Trophoblast cell (in vitro differentiated cells and primary cell): ENCODE data around the gene APH1A.
A peak's percentile ranks its signal among the peaks of the same experiment; 100 is the strongest.

Experiments
- DNase-seq, 2 donors: peaks; one replicate each; pipeline ENCODE4 v3.0.0-alpha.2; 2016
- H2AFZ ChIP-seq: 2 replicates; pipeline ENCODE4 v1.6.1; 2013; ENCODE audit warnings: low read length, moderate library complexity, mild to moderate bottlenecking; ENCODE audit not compliant: insufficient read depth, poor library complexity
- H2AK5ac ChIP-seq: 2 replicates; pipeline ENCODE4 v1.6.1; 2013; ENCODE audit warnings: mild to moderate bottlenecking, low read length
- H2BK120ac ChIP-seq: 2 replicates; pipeline ENCODE4 v1.6.1; 2013; ENCODE audit warnings: low read length, mild to moderate bottlenecking, moderate library complexity; ENCODE audit not compliant: insufficient read depth, poor library complexity
- H2BK12ac ChIP-seq: 2 replicates; pipeline ENCODE4 v1.6.1; 2013; ENCODE audit warnings: mild to moderate bottlenecking, low read length, moderate library complexity
- H2BK5ac ChIP-seq: 2 replicates; pipeline ENCODE4 v1.6.1; 2013; ENCODE audit warnings: low read length, low read depth, moderate library complexity, mild to moderate bottlenecking; ENCODE audit not compliant: poor library complexity
- H3K14ac ChIP-seq: 2 replicates; pipeline ENCODE4 v1.6.1; 2013; ENCODE audit warnings: mild to moderate bottlenecking, low read length
- H3K18ac ChIP-seq: 2 replicates; pipeline ENCODE4 v1.6.1; 2013; ENCODE audit warnings: mild to moderate bottlenecking, low read length
- H3K23ac ChIP-seq: 2 replicates; pipeline ENCODE4 v1.6.1; 2013; ENCODE audit warnings: low read length
- H3K27ac ChIP-seq: 2 replicates; pipeline ENCODE4 v1.5.1; 2013; ENCODE audit warnings: low read depth, mild to moderate bottlenecking, inconsistent platforms, low read length, moderate library complexity
- H3K27me3 ChIP-seq: 2 replicates; pipeline ENCODE4 v1.6.1; 2013; ENCODE audit warnings: inconsistent platforms, mild to moderate bottlenecking, low read length, moderate library complexity; ENCODE audit not compliant: insufficient read depth
- H3K36me3 ChIP-seq, 2 experiments: 1 replicate in 1 of 2; 2 replicates in 1 of 2; pipeline ENCODE4 v1.6.1; 2013; ENCODE audit warnings: low read length in 2 of 2, mild to moderate bottlenecking in 2 of 2, moderate library complexity in 1 of 2; ENCODE audit not compliant: insufficient read depth in 2 of 2, control insufficient read depth in 1 of 2
- H3K4ac ChIP-seq: 2 replicates; pipeline ENCODE4 v1.6.1; 2013; ENCODE audit warnings: low read depth, mild to moderate bottlenecking, low read length, moderate library complexity
- H3K4me1 ChIP-seq, 2 experiments: 1 replicate in 1 of 2; 2 replicates in 1 of 2; pipeline ENCODE4 v1.6.1; 2013; ENCODE audit warnings: low read length in 2 of 2, mild to moderate bottlenecking in 2 of 2, moderate library complexity in 1 of 2; ENCODE audit not compliant: insufficient read depth in 2 of 2, control insufficient read depth in 1 of 2
- H3K4me2 ChIP-seq: 2 replicates; pipeline ENCODE4 v1.6.1; 2013; ENCODE audit warnings: inconsistent platforms, mild to moderate bottlenecking, low read length, moderate library complexity
- H3K4me3 ChIP-seq: 2 replicates; pipeline ENCODE4 v1.5.1; 2013; ENCODE audit warnings: mild to moderate bottlenecking, low read depth, low read length, inconsistent platforms
- H3K79me1 ChIP-seq: one replicate; pipeline ENCODE4 v1.6.1; 2013; ENCODE audit warnings: low read length
- H3K79me2 ChIP-seq: 2 replicates; pipeline ENCODE4 v1.6.1; 2013; ENCODE audit warnings: low read length, mild to moderate bottlenecking; ENCODE audit not compliant: control insufficient read depth, insufficient read depth, poor library complexity
- H3K9ac ChIP-seq: 2 replicates; pipeline ENCODE4 v1.6.1; 2013; ENCODE audit warnings: mild to moderate bottlenecking, low read length
- H3K9me3 ChIP-seq: 2 replicates; pipeline ENCODE4 v1.6.1; 2013; ENCODE audit warnings: low read depth, mild to moderate bottlenecking, control low read depth, inconsistent platforms, low read length; ENCODE audit not compliant: insufficient read depth
- H4K12ac ChIP-seq: 2 replicates; pipeline ENCODE4 v1.6.1; 2013; ENCODE audit warnings: low read depth, mild to moderate bottlenecking, low read length, moderate library complexity
- H4K8ac ChIP-seq: 2 replicates; pipeline ENCODE4 v1.6.1; 2013; ENCODE audit warnings: low read depth, mild to moderate bottlenecking, low read length, moderate library complexity
- H4K91ac ChIP-seq: one replicate; pipeline ENCODE4 v1.6.1; 2013; ENCODE audit warnings: low read depth, mild to moderate bottlenecking, low read length, moderate library complexity
- WGBS: extraction: QIAGEN DNeasy Blood & Tissue Kit; methylation state at CpG from one replicate; pipeline ENCODE4 v1.1.7; 2013; ENCODE audit warnings: missing lambda C conversion rate; ENCODE audit not compliant: insufficient read length, insufficient coverage; ENCODE audit errors: extremely low coverage; 5-methylcytosine and 5-hydroxymethylcytosine counted together

APH1A gene

GRCh38 chr1:150268340-150268704 lies 494 bp downstream of the APH1A start:
- peak overlapping the region; percentile 65 for H2BK5ac ChIP-seq
- peak overlapping the region; percentile 36 for H2AK5ac ChIP-seq
- peak overlapping the region; percentile 92 for H4K8ac ChIP-seq
- peak overlapping the region; percentile 68 for H4K12ac ChIP-seq
- WGBS = no CpG with 5 or more reads among the region's 21 CpGs
- peaks cover 10% of the 10 kb centered on the region for H3K79me2 ChIP-seq
- peak overlapping the region; percentile 77 for H2AFZ ChIP-seq
- H3K23ac ChIP-seq = no peak overlapping the region
- H4K91ac ChIP-seq = peak overlapping the region; percentile 84
- H3K4me3 ChIP-seq = peak overlapping the region; percentile 95
- peaks cover 5 to 6% of the 10 kb centered on the region in 2 experiments for H3K4me1 ChIP-seq
- H3K18ac ChIP-seq = peak overlapping the region; percentile 86
- peak; percentile 18 to 45 for DNase-seq
- H3K4me2 ChIP-seq = peak overlapping the region; percentile 88
- H3K27me3 ChIP-seq = no peaks in the 10 kb centered on the region
- H3K9me3 ChIP-seq = no peaks in the 10 kb centered on the region
- H2BK120ac ChIP-seq = peak overlapping the region; percentile 62
- peak overlapping the region; percentile 97 for H3K9ac ChIP-seq
- peaks cover 5% of the 10 kb centered on the region for H3K79me1 ChIP-seq
- no peak overlapping the region for H2BK12ac ChIP-seq
- H3K27ac ChIP-seq = peak overlapping the region; percentile 51
- peaks cover 13 to 25% of the 10 kb centered on the region in 2 experiments for H3K36me3 ChIP-seq
- peak overlapping the region; percentile 87 for H3K14ac ChIP-seq
- H3K4ac ChIP-seq = peak overlapping the region; percentile 92

DNA sequence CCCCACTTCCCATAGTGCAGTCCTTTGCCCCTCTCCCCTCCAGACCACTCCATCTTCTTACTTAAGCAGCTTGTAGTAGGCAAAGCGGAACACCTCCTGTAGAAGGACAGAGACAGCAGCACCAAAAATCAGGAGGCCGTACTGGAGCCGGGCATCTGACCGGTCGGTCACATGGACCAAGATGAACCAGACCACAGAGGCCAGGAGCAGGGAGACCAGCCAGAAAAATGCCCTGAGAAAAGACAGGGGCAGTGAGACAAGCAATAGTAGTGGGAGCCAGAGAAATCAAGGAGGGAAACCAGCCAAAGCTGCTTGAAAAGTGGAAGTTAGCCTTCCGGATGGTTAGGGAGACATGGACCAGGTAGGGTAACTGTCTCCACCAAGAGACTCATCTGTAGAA lies 920 bp downstream of the APH1A start:
- Histone ChIP-seq H4K12ac (peak overlapping the region; percentile 8), H3K4ac (peak overlapping the region; percentile 92), H3K79me1 (peaks cover 5% of the 10 kb centered on the region), H2AK5ac (no peak overlapping the region), H3K4me3 (peak overlapping the region; percentile 95), H2BK12ac (no peak overlapping the region), H3K9me3 (no peaks in the 10 kb centered on the region), H3K14ac (no peak overlapping the region), H3K4me1 (peaks cover 5 to 6% of the 10 kb centered on the region in 2 experiments), H4K91ac (peak overlapping the region; percentile 84), H3K27ac (no peak overlapping the region), H3K79me2 (peaks cover 10% of the 10 kb centered on the region), H2AFZ (no peak overlapping the region), H3K9ac (peak overlapping the region; percentile 97), H2BK120ac (no peak overlapping the region), H3K36me3 (peaks cover 13 to 25% of the 10 kb centered on the region in 2 experiments), H3K23ac (no peak overlapping the region), H3K4me2 (peak overlapping the region; percentile 88), H4K8ac (peak overlapping the region; percentile 92), H3K27me3 (no peaks in the 10 kb centered on the region), H2BK5ac (no peak overlapping the region), H3K18ac (no peak overlapping the region)
- no peak for DNase-seq
- no CpG with 5 or more reads among the region's 6 CpGs for WGBS

DNA sequence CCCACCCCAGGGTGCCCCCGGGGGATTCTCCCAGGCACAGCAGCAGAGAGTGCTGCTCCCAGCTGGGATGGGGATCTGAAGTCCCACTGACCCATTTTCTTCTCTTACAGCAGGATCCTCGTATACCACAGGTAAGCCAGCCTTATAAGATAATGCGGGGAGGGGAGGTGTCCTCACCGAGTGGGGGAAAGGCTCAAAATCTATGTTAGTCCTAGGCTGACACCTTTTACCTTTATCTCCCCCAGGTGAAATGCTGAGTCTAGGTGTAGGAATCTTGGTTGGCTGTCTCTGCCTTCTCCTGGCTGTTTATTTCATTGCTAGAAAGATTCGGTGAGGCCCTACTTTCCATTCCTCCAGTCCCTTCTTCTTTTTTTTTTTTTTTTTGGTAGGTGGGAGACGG lies 5.3 kb downstream of the APH1A start:
- Histone ChIP-seq H3K4me1 (peaks cover 14 to 21% of the 10 kb centered on the region in 2 experiments), H2AFZ (no peak overlapping the region), H3K14ac (no peak overlapping the region), H2AK5ac (no peak overlapping the region), H3K36me3 (peaks cover 13 to 25% of the 10 kb centered on the region in 2 experiments), H3K27me3 (no peaks in the 10 kb centered on the region), H3K27ac (no peak overlapping the region), H4K12ac (no peak overlapping the region), H3K4me2 (no peak overlapping the region), H3K18ac (no peak overlapping the region), H3K79me2 (peaks cover 8% of the 10 kb centered on the region), H2BK120ac (no peak overlapping the region), H3K9ac (no peak overlapping the region), H2BK12ac (no peak overlapping the region), H4K8ac (no peak overlapping the region), H3K23ac (no peak overlapping the region), H4K91ac (no peak overlapping the region), H3K4me3 (no peak overlapping the region), H3K9me3 (no peaks in the 10 kb centered on the region), H3K79me1 (peaks cover 9% of the 10 kb centered on the region), H2BK5ac (no peak overlapping the region), H3K4ac (no peak overlapping the region)
- no peak for DNase-seq
- no CpG with 5 or more reads among the region's 6 CpGs for WGBS

DNA sequence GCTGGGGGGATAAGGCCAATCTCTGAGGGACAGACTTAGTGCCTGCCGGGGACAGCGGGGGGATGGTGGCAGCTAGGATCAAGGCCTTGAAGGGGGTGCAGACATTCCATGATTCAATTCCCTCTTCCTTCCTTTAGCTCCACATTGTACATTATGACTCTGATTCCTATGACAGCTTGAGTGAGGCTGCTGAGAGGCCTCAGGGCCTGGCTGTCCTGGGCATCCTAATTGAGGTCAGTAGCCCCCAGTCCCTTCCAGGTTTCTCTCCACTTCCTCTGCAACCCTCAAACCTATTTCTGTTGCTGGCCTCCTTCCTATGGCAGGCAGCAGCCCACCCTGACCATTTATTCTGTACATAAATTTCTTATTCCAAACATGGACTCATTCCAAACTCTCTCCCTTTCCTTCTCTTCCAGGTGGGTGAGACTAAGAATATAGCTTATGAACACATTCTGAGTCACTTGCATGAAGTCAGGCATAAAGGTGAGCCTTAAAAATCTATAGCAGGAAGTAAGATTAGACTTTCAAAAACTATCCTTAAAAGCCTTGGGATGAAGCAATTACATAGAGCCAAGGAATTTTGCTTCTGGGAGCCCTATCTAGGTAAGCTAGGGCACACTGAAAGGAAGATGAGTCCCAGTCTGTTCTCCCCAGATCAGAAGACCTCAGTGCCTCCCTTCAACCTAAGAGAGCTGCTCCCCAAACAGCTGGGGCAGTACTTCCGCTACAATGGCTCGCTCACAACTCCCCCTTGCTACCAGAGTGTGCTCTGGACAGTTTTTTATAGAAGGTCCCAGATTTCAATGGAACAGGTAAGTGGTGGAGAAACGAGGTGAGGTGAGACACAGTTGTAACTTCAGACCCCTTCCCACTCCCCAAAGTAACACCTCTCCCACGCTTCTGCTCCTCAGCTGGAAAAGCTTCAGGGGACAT lies 6.2 kb downstream of the APH1A start:
- H4K8ac ChIP-seq = no peak overlapping the region
- no peak overlapping the region for H3K14ac ChIP-seq
- H3K27ac ChIP-seq = no peak overlapping the region
- no peaks in the 10 kb centered on the region for H3K79me2 ChIP-seq
- H3K4ac ChIP-seq = no peak overlapping the region
- no peak overlapping the region for H2AK5ac ChIP-seq
- H3K9ac ChIP-seq = no peak overlapping the region
- H3K23ac ChIP-seq = no peak overlapping the region
- H4K91ac ChIP-seq = no peak overlapping the region
- H2BK5ac ChIP-seq = no peak overlapping the region
- H3K4me2 ChIP-seq = no peak overlapping the region
- no peaks in the 10 kb centered on the region for H3K27me3 ChIP-seq
- H3K9me3 ChIP-seq = no peaks in the 10 kb centered on the region
- peaks cover 13 to 25% of the 10 kb centered on the region in 2 experiments for H3K36me3 ChIP-seq
- H3K4me3 ChIP-seq = no peak overlapping the region
- H4K12ac ChIP-seq = no peak overlapping the region
- H3K79me1 ChIP-seq = peaks cover 10% of the 10 kb centered on the region
- no CpG with 5 or more reads among the region's 6 CpGs for WGBS
- peaks cover 14 to 23% of the 10 kb centered on the region in 2 experiments for H3K4me1 ChIP-seq
- no peak overlapping the region for H2BK12ac ChIP-seq
- H2BK120ac ChIP-seq = no peak overlapping the region
- DNase-seq = no peak
- no peak overlapping the region for H3K18ac ChIP-seq
- no peak overlapping the region for H2AFZ ChIP-seq
